ENCODE data around the gene GGACT.
"Not testable (repeated sequence)": the region's sequence is repeated elsewhere in the genome, so short reads cannot be mapped to it uniquely, and the experiment has no call there.

Gene GGACT

GRCh38 chr13:100577239-100577638 is 11.3 kb downstream of the GGACT start:
- no CpG with 5 or more reads among the region's 4 CpGs for whole genome bisulfite sequencing, 2 experiments (ENCODE audit: insufficient coverage in 2 of 2)
- not testable (repeated sequence) for H3K4me3 ChIP-seq (ENCODE audit: extremely low read depth, insufficient read depth, low read length, poor library complexity, severe bottlenecking); H3K9me3 ChIP-seq (ENCODE audit: control insufficient read depth, low read length); H3K36me3 ChIP-seq (ENCODE audit: control insufficient read depth, insufficient read depth, low read length); H3K4me1 ChIP-seq (ENCODE audit: control insufficient read depth, insufficient read depth, low read length, poor library complexity, severe bottlenecking); H3K27ac ChIP-seq (ENCODE audit: low read depth, low read length, severe bottlenecking)

DNA sequence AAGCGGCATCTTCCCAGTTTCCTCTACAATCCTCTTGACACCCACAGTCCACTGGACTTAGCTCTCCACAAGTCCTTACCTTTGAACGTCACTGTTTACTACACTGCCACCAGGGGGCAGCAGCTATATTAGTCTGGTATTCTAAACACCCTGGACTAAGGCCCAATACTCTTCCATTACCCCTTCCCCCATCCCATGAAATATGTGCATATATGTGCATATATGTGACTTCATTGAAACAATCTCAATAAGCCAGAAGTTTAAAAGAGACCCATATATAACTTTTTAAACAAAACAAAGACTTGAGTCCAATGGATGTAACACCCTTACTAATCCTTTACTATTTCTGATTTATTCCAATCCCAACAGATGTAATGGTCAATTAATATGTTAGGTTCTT is 15.5 kb downstream of the GGACT start:
- 35% methylated on average over 2 of the region's 2 CpGs; no CpG with 5 or more reads in 1 of the 2 experiments for WGBS, 2 experiments (ENCODE audit: insufficient coverage in 2 of 2)
- H3K27ac ChIP-seq (ENCODE audit: low read depth, low read length, severe bottlenecking): no peak overlapping the region
- H3K9me3 ChIP-seq (ENCODE audit: control insufficient read depth, low read length): peaks cover 3% of the 10 kb centered on the region
- H3K36me3 ChIP-seq (ENCODE audit: control insufficient read depth, insufficient read depth, low read length): no peaks in the 10 kb centered on the region
- no peaks in the 10 kb centered on the region for H3K4me1 ChIP-seq (ENCODE audit: control insufficient read depth, insufficient read depth, low read length, poor library complexity, severe bottlenecking)
- no peak overlapping the region for H3K4me3 ChIP-seq (ENCODE audit: extremely low read depth, insufficient read depth, low read length, poor library complexity, severe bottlenecking)

GRCh38 chr13:100566543-100566942 is 22.0 kb downstream of the GGACT start:
- no peaks in the 10 kb centered on the region for H3K36me3 ChIP-seq (ENCODE audit: control insufficient read depth, insufficient read depth, low read length)
- no peaks in the 10 kb centered on the region for H3K4me1 ChIP-seq (ENCODE audit: control insufficient read depth, insufficient read depth, low read length, poor library complexity, severe bottlenecking)
- H3K27ac ChIP-seq (ENCODE audit: low read depth, low read length, severe bottlenecking): no peak overlapping the region
- H3K9me3 ChIP-seq (ENCODE audit: control insufficient read depth, low read length): peaks cover 6% of the 10 kb centered on the region
- H3K4me3 ChIP-seq (ENCODE audit: extremely low read depth, insufficient read depth, low read length, poor library complexity, severe bottlenecking): no peak overlapping the region
- 84 to 96% methylated on average over 3 to 4 of the region's 6 CpGs for WGBS, 2 experiments (ENCODE audit: insufficient coverage in 2 of 2)

DNA sequence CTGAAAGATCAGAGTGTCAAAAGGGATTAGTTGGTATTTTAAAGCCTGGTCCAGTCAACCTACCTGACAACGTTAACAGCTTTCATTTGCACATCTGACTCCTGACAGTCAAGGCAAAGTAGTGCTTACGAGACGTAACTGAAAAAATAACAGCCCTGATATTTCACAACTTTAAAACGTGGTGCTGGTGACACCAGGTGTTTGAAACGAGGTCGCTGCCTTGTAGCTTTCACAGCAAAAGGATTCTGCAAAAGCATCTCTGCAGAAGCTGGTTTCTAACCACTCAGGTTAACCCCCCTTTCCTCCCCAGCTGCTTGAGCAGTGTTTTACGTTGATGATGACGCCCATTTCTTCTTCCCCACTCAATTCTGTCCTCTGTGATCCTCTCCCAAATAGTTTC is 23.3 kb downstream of the GGACT start:
- Histone ChIP-seq H3K4me1 (ENCODE audit: control insufficient read depth, insufficient read depth, low read length, poor library complexity, severe bottlenecking) (no peaks in the 10 kb centered on the region), H3K27ac (ENCODE audit: low read depth, low read length, severe bottlenecking) (no peak overlapping the region), H3K4me3 (ENCODE audit: extremely low read depth, insufficient read depth, low read length, poor library complexity, severe bottlenecking) (no peak overlapping the region), H3K36me3 (ENCODE audit: control insufficient read depth, insufficient read depth, low read length) (no peaks in the 10 kb centered on the region), H3K9me3 (ENCODE audit: control insufficient read depth, low read length) (peaks cover 6% of the 10 kb centered on the region)
- WGBS, 2 experiments (ENCODE audit: insufficient coverage in 2 of 2): 71 to 75% methylated on average over 7 to 8 of the region's 8 CpGs

- no peaks in the 10 kb centered on the region for H3K36me3 ChIP-seq (ENCODE audit: control insufficient read depth, insufficient read depth, low read length)
- no peaks in the 10 kb centered on the region for H3K4me1 ChIP-seq (ENCODE audit: control insufficient read depth, insufficient read depth, low read length, poor library complexity, severe bottlenecking)
- no peak overlapping the region for H3K4me3 ChIP-seq (ENCODE audit: extremely low read depth, insufficient read depth, low read length, poor library complexity, severe bottlenecking)
- H3K27ac ChIP-seq (ENCODE audit: low read depth, low read length, severe bottlenecking): no peak overlapping the region
- H3K9me3 ChIP-seq (ENCODE audit: control insufficient read depth, low read length): peaks cover 6% of the 10 kb centered on the region
- 88 to 100% methylated on average over 6 of the region's 13 CpGs for WGBS, 2 experiments (ENCODE audit: insufficient coverage in 2 of 2)
These were observed 24.0 kb downstream of the GGACT start for GRCh38 chr13:100564444-100565223.

GRCh38 chr13:100563779-100564178 is 24.8 kb downstream of the GGACT start:
- H3K9me3 ChIP-seq (ENCODE audit: control insufficient read depth, low read length): peaks cover 3% of the 10 kb centered on the region
- 93 to 97% methylated on average over 5 of the region's 7 CpGs for WGBS, 2 experiments (ENCODE audit: insufficient coverage in 2 of 2)
- H3K27ac ChIP-seq (ENCODE audit: low read depth, low read length, severe bottlenecking): no peak overlapping the region
- no peaks in the 10 kb centered on the region for H3K36me3 ChIP-seq (ENCODE audit: control insufficient read depth, insufficient read depth, low read length)
- no peaks in the 10 kb centered on the region for H3K4me1 ChIP-seq (ENCODE audit: control insufficient read depth, insufficient read depth, low read length, poor library complexity, severe bottlenecking)
- no peak overlapping the region for H3K4me3 ChIP-seq (ENCODE audit: extremely low read depth, insufficient read depth, low read length, poor library complexity, severe bottlenecking)

GRCh38 chr13:100561599-100562204 is 26.9 kb downstream of the GGACT start:
- Histone ChIP-seq H3K9me3 (ENCODE audit: control insufficient read depth, low read length) (peaks cover 3% of the 10 kb centered on the region), H3K27ac (ENCODE audit: low read depth, low read length, severe bottlenecking) (no peak overlapping the region), H3K4me1 (ENCODE audit: control insufficient read depth, insufficient read depth, low read length, poor library complexity, severe bottlenecking) (no peaks in the 10 kb centered on the region), H3K4me3 (ENCODE audit: extremely low read depth, insufficient read depth, low read length, poor library complexity, severe bottlenecking) (no peak overlapping the region), H3K36me3 (ENCODE audit: control insufficient read depth, insufficient read depth, low read length) (no peaks in the 10 kb centered on the region)
- 96 to 98% methylated on average over 4 to 5 of the region's 7 CpGs for WGBS, 2 experiments (ENCODE audit: insufficient coverage in 2 of 2)

- peaks cover 3% of the 10 kb centered on the region for H3K9me3 ChIP-seq (ENCODE audit: control insufficient read depth, low read length)
- H3K4me1 ChIP-seq (ENCODE audit: control insufficient read depth, insufficient read depth, low read length, poor library complexity, severe bottlenecking): no peaks in the 10 kb centered on the region
- no peak overlapping the region for H3K27ac ChIP-seq (ENCODE audit: low read depth, low read length, severe bottlenecking)
- 100% methylated on average over 1 of the region's 2 CpGs; no CpG with 5 or more reads in 1 of the 2 experiments for WGBS, 2 experiments (ENCODE audit: insufficient coverage in 2 of 2)
- H3K36me3 ChIP-seq (ENCODE audit: control insufficient read depth, insufficient read depth, low read length): no peaks in the 10 kb centered on the region
- H3K4me3 ChIP-seq (ENCODE audit: extremely low read depth, insufficient read depth, low read length, poor library complexity, severe bottlenecking): no peak overlapping the region
These were observed 27.5 kb downstream of the GGACT start for GRCh38 chr13:100561158-100561499.

DNA sequence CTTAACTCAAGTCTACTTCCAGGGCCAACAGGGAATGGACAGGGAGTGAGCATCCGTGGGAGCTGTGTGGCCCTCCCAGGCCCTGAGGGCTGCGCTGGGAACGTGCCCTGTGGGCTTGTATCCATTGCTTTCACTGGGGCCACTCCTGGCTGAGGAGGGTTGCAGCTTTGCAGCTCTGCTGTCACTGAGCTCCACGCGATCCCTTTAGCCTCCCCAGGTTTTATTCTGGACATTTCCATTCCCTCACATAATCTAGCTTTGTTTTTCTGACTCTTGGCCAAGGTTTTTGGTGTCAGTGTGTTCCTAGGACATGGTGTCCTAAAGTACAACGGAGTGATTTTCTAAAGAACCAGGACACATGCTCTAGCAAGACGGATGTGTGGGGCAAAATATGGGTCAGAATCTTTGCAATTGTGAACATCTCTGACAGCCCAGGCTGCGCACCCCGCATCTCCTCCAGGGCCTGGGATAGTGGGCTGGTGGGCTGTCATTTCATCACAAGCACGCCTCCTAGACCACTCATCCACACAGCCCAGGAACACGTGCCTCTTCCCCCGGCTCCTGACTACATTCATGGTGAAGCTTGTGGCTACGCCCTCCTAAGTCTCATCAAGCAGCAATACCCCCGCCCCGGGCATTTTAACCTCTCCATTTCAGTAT is 28.0 kb downstream of the GGACT start:
- H3K4me1 ChIP-seq (ENCODE audit: control insufficient read depth, insufficient read depth, low read length, poor library complexity, severe bottlenecking): no peaks in the 10 kb centered on the region
- 89 to 94% methylated on average over 9 to 12 of the region's 15 CpGs for whole genome bisulfite sequencing, 2 experiments (ENCODE audit: insufficient coverage in 2 of 2)
- no peak overlapping the region for H3K4me3 ChIP-seq (ENCODE audit: extremely low read depth, insufficient read depth, low read length, poor library complexity, severe bottlenecking)
- H3K36me3 ChIP-seq (ENCODE audit: control insufficient read depth, insufficient read depth, low read length): no peaks in the 10 kb centered on the region
- no peak overlapping the region for H3K27ac ChIP-seq (ENCODE audit: low read depth, low read length, severe bottlenecking)
- H3K9me3 ChIP-seq (ENCODE audit: control insufficient read depth, low read length): peaks cover 2% of the 10 kb centered on the region

DNA sequence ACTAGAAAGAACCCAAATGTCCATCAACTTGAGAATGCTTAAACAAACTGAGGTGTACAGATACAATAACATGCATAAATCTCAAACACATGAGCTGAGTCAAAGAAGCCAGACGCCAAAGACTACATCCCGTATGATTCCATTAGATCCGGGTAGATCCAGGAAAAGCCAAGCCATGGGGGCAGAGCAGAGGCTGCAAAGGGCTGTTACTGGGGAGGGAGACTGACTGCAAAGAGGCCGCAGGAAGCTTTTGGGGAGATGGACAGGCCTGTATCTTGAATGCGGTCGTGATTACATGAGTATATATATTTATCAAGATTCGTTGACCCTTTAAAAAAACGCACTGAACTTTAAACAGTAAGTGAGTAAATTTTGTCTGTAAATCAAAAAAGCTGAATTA is 28.7 kb downstream of the GGACT start:
- Histone ChIP-seq H3K27ac (ENCODE audit: low read depth, low read length, severe bottlenecking) (no peak overlapping the region), H3K9me3 (ENCODE audit: control insufficient read depth, low read length) (no peaks in the 10 kb centered on the region), H3K4me3 (ENCODE audit: extremely low read depth, insufficient read depth, low read length, poor library complexity, severe bottlenecking) (no peak overlapping the region), H3K36me3 (ENCODE audit: control insufficient read depth, insufficient read depth, low read length) (no peaks in the 10 kb centered on the region), H3K4me1 (ENCODE audit: control insufficient read depth, insufficient read depth, low read length, poor library complexity, severe bottlenecking) (no peaks in the 10 kb centered on the region)
- 88 to 91% methylated on average over 4 of the region's 8 CpGs for WGBS, 2 experiments (ENCODE audit: insufficient coverage in 2 of 2)

DNA sequence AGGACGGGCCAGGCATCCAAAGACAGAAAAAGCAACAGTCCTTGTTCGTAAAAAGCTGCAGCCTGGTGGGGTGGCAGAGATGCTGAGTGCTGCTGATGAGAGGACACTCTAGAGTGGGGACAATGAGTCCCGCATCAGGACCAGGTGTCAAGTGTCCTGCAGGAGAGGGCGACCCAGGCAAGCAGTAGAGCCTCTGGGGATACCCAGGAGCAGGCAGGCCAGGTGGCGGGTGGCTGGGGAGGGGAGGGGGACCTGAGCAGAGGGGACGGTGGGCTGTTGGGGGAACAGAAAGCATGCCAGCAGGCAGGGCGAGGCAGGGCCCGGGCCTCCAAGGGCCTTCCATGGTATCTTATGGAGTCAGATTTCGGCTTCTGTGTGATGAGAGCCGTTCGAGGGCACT is 35.8 kb downstream of the GGACT start:
- WGBS, 2 experiments (ENCODE audit: insufficient coverage in 2 of 2): 90 to 94% methylated on average over 8 to 11 of the region's 11 CpGs
- Histone ChIP-seq H3K27ac (ENCODE audit: low read depth, low read length, severe bottlenecking) (no peak overlapping the region), H3K4me3 (ENCODE audit: extremely low read depth, insufficient read depth, low read length, poor library complexity, severe bottlenecking) (no peak overlapping the region), H3K9me3 (ENCODE audit: control insufficient read depth, low read length) (no peaks in the 10 kb centered on the region), H3K4me1 (ENCODE audit: control insufficient read depth, insufficient read depth, low read length, poor library complexity, severe bottlenecking) (no peaks in the 10 kb centered on the region), H3K36me3 (ENCODE audit: control insufficient read depth, insufficient read depth, low read length) (no peaks in the 10 kb centered on the region)

Data from mesodermal cell (in vitro differentiated cells).